Posterior vena cava (tissue), 2 donors: ENCODE data around the gene C5AR1. TPM values are rescaled to one million over a fixed set of nuclear protein-coding genes. Genes with fewer than 3 reads are reported as not detected.
"Not testable (repeated sequence)": the region's sequence is repeated elsewhere in the genome, so short reads cannot be mapped to it uniquely, and the experiment has no call there.

Experiments used
- DNase-seq: peaks from one replicate; pipeline ENCODE4 v3.0.0-alpha.2; 2020; ENCODE audit warnings: low spot score
- intact Hi-C, 2 donors: fragments of 100-400 bp; cut with DNase I; formaldehyde crosslinking; loops; one replicate each; pipeline versions ENCODE4 v1.14.1 to v1.14.2; 2022 to 2023
- total RNA-seq, 2 donors: library from RNA; stranded (reverse); fragmentation: NEBNext Ultra II Directional; extraction: Animal tissue kit (Norgen Biotek cat#: 25700); gene quantifications; one replicate each; pipeline ENCODE4 v1.2.1, GENCODE V29; 2021
- donor health status: DM: yes; HTN: yes; CAD: no.
- donor health status: DM: yes; HTN: yes; CAD: no.

Gene C5AR1
- total RNA-seq, 2 donors from 2014 or later: 30.6 to 33.4 TPM

GRCh38 chr19:47280183-47280797 lies 29.4 kb upstream of the C5AR1 start:
- DNase-seq: no peak

GRCh38 chr19:47283405-47284059 lies 26.1 kb upstream of the C5AR1 start:
- DNase-seq: no peak
- intact Hi-C loops: loop anchor here in 1 of 2 donors (5.0 to 10.0 kb wide), 2 partner anchors 109 to 421 kb away; no protein-coding TSS in a partner anchor

More at GRCh38 chr19:47280183-47280797, 29.4 kb upstream of the C5AR1 start:
- intact Hi-C loops: loop anchor here in 1 of 2 donors (5.0 to 10.0 kb wide), 2 partner anchors 112 to 425 kb away; no protein-coding TSS in a partner anchor

GRCh38 chr19:47284324-47284899 lies 25.2 kb upstream of the C5AR1 start:
- intact Hi-C loops: loop anchor here in 1 of 2 donors (5.0 to 10.0 kb wide), 2 partner anchors 108 to 420 kb away; no protein-coding TSS in a partner anchor
- no peak for DNase-seq

- intact Hi-C loops: loop anchor here (5.0 to 10.0 kb wide), 2 partner anchors 96 to 129 kb away; no protein-coding TSS in a partner anchor
- DNase-seq: no peak
These were observed 13.6 kb upstream of the C5AR1 start for GRCh38 chr19:47296036-47296435.

- DNase-seq, intact Hi-C loops: not testable (repeated sequence)
These were observed 8.8 kb upstream of the C5AR1 start for GRCh38 chr19:47300867-47301266.

- no peak for DNase-seq
- intact Hi-C loops: no loop called here
These were observed 7.4 kb upstream of the C5AR1 start for GRCh38 chr19:47302249-47302648.

- intact Hi-C loops: no loop called here
- no peak for DNase-seq
These were observed 5.7 kb upstream of the C5AR1 start for GRCh38 chr19:47303966-47304365.

- intact Hi-C loops: no loop called here
- peak; percentile 91 for DNase-seq
These were observed 4.3 kb upstream of the C5AR1 start for GRCh38 chr19:47305309-47305751.

- DNase-seq: no peak
- intact Hi-C loops: no loop called here
These were observed 3.4 kb upstream of the C5AR1 start for GRCh38 chr19:47306303-47306702.

GRCh38 chr19:47309038-47309437 lies 623 bp upstream of the C5AR1 start:
- no peak for DNase-seq
- intact Hi-C loops: no loop called here

- intact Hi-C loops: no loop called here
- no peak for DNase-seq
These were observed 662 bp downstream of the C5AR1 start for GRCh38 chr19:47310323-47310722.

- intact Hi-C loops: no loop called here
- peak; percentile 91 for DNase-seq
These were observed 1.2 kb downstream of the C5AR1 start for GRCh38 chr19:47310819-47311218.

- DNase-seq: no peak
- intact Hi-C loops: no loop called here
These were observed 2.8 kb downstream of the C5AR1 start for GRCh38 chr19:47312366-47313006.

GRCh38 chr19:47313754-47314295 lies 4.2 kb downstream of the C5AR1 start:
- intact Hi-C loops: no loop called here

GRCh38 chr19:47315125-47315821 lies 5.6 kb downstream of the C5AR1 start:
- peak; percentile 88 for DNase-seq
- intact Hi-C loops: no loop called here

More at GRCh38 chr19:47313754-47314295, 4.2 kb downstream of the C5AR1 start:
- no peak for DNase-seq

- DNase-seq: no peak
- intact Hi-C loops: no loop called here
These were observed 6.9 kb downstream of the C5AR1 start for GRCh38 chr19:47316513-47316912.

GRCh38 chr19:47319923-47320871 lies 10.5 kb downstream of the C5AR1 start:
- intact Hi-C loops: no loop called here
- DNase-seq: no peak

GRCh38 chr19:47321630-47322029 lies 12.0 kb downstream of the C5AR1 start:
- no peak for DNase-seq
- intact Hi-C loops: no loop called here
